GM18520 (cell line): ENCODE results near the gene BTNL9.
"Not testable (repeated sequence)": the region's sequence is repeated elsewhere in the genome, so short reads cannot be mapped to it uniquely, and the experiment has no call there.

ENCODE experiments used
- ATAC-seq: cut with Tn5 transposase; IDR thresholded peaks from one replicate; pipeline ENCODE4 v1.9.1; 2021; ENCODE audit not compliant: unreplicated experiment

The BTNL9 gene

GRCh38 chr5:181059297-181060230, 19.5 kb downstream of the BTNL9 start:
- no peak for ATAC-seq

- ATAC-seq, result no peak
Measured at GRCh38 chr5:181060231-181060590, 20.1 kb downstream of the BTNL9 start.

GRCh38 chr5:181060924-181061323, 20.9 kb downstream of the BTNL9 start:
- ATAC-seq, result no peak

- no peak for ATAC-seq
Measured at GRCh38 chr5:181061645-181062044, 21.6 kb downstream of the BTNL9 start.

- no peak for ATAC-seq
Measured at GRCh38 chr5:181062631-181063030, 22.6 kb downstream of the BTNL9 start.

- no peak for ATAC-seq
Measured at GRCh38 chr5:181063514-181063913, 23.4 kb downstream of the BTNL9 start.

GRCh38 chr5:181064987-181065386, 24.9 kb downstream of the BTNL9 start:
- ATAC-seq, result no peak

- ATAC-seq, result no peak
Measured at GRCh38 chr5:181069767-181070491, 29.9 kb downstream of the BTNL9 start.

- ATAC-seq, result no peak
Measured at GRCh38 chr5:181070523-181070922, 30.5 kb downstream of the BTNL9 start.

- no peak for ATAC-seq
Measured at GRCh38 chr5:181071257-181071656, 31.2 kb downstream of the BTNL9 start.

- ATAC-seq, result no peak
Measured at GRCh38 chr5:181076920-181077319, 36.9 kb downstream of the BTNL9 start.

- no peak for ATAC-seq
Measured at GRCh38 chr5:181081989-181082388, 41.9 kb downstream of the BTNL9 start.

GRCh38 chr5:181084621-181085195, 44.6 kb downstream of the BTNL9 start:
- no peak for ATAC-seq

GRCh38 chr5:181086026-181086883, 46.2 kb downstream of the BTNL9 start:
- no peak for ATAC-seq

GRCh38 chr5:181086884-181087205, 46.8 kb downstream of the BTNL9 start:
- ATAC-seq, result no peak

- no peak for ATAC-seq
Measured at GRCh38 chr5:181087309-181087708, 47.2 kb downstream of the BTNL9 start.

GRCh38 chr5:181088289-181088688, 48.2 kb downstream of the BTNL9 start:
- no peak for ATAC-seq

- ATAC-seq, result no peak
Measured at GRCh38 chr5:181092428-181092827, 52.4 kb downstream of the BTNL9 start.

- not testable (repeated sequence) for ATAC-seq
Measured at GRCh38 chr5:181095162-181095561, 55.1 kb downstream of the BTNL9 start.

GRCh38 chr5:181096721-181097382, 56.8 kb downstream of the BTNL9 start:
- ATAC-seq, result not testable (repeated sequence)

GRCh38 chr5:181097383-181097753, 57.3 kb downstream of the BTNL9 start:
- not testable (repeated sequence) for ATAC-seq
